GM12801 (cell line): Measurements from ENCODE around the gene CC2D2A.

Experiments
- TF ChIP-seq, protein P1 (sequence below): IDR thresholded peaks from one replicate; pipeline ENCODE4 v1.5.1; 2011; ENCODE audit warnings: control low read depth; ENCODE audit not compliant: insufficient read length; ENCODE audit errors: extremely low read depth

The CC2D2A gene

DNA sequence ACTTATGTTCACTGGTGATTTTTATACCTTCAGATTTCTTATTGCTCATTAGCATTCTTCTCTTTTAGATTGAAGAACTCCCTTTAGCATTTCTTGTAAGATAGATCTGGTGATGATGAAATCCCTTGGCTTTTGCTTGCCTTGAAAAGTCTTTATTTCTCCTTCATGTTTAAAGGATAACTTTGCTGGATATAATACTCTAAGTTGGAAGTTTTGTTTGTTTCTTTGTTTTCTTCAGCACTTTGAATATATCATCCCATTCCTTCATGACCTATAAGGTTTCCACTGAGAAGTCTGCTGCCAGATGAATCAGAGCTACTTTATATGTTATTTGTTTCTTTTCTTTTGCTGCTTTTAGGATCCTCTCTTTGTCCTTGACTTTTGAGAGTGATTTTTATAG is 18.5 kb downstream of the CC2D2A start:
- TF ChIP-seq, protein P1, sequence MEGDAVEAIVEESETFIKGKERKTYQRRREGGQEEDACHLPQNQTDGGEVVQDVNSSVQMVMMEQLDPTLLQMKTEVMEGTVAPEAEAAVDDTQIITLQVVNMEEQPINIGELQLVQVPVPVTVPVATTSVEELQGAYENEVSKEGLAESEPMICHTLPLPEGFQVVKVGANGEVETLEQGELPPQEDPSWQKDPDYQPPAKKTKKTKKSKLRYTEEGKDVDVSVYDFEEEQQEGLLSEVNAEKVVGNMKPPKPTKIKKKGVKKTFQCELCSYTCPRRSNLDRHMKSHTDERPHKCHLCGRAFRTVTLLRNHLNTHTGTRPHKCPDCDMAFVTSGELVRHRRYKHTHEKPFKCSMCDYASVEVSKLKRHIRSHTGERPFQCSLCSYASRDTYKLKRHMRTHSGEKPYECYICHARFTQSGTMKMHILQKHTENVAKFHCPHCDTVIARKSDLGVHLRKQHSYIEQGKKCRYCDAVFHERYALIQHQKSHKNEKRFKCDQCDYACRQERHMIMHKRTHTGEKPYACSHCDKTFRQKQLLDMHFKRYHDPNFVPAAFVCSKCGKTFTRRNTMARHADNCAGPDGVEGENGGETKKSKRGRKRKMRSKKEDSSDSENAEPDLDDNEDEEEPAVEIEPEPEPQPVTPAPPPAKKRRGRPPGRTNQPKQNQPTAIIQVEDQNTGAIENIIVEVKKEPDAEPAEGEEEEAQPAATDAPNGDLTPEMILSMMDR, result no peak

DNA sequence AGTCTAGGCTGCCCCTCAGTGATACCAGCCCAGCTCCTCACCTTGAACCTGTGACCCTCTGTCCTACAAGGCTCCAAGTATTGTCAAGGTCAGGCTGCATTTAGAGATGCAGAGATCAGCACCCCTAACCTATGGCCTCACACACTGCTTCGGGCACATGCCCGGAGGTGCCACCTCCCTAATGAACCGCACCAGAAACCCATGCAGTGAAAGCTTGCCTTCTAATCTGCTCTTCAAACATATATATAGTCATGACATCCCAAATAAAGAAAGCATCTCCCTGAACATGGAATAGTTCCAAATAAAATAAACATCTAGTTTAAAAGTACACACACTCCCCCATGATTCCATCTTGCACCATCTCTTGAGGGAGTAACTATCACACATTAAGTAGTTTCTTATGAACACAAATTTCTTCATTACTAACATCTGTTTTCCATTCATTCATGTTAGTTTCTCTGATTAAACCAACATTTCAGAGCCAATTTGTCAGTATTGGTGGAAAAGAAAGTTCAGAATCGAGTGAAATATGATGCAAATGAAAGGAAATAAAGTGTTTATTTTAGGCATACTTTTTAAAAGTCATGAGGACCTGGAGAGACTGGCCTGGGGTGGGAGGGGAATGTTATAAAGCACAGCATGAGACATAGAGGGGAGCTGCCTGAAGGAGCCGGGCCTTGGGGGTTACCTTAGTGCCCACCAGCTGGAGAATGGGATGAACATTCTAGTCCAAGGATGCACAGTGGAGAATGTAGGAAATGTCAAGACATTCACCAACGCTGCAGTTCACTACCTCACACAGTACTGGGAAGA is 19.2 kb downstream of the CC2D2A start:
- TF ChIP-seq, protein P1, result no peak

DNA sequence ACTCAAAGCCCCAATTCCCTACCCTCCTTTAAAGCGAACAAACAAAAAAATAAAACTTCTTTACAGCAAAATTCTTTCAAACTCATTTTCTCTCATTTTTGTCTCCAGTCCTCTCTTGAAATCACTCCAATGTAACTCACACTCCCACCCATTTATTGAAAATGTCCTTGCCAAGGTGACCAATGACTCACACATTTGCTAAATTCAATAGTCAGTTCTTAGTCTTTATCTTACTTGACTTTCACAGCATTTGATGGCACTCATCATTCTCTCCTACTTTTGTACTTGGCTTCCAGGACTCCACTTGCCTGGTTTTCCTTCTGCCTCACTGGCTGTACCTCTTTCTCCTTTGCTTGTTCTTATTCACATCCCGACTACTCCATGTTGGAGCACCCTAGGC is 19.9 kb downstream of the CC2D2A start:
- TF ChIP-seq, protein P1, result no peak

DNA sequence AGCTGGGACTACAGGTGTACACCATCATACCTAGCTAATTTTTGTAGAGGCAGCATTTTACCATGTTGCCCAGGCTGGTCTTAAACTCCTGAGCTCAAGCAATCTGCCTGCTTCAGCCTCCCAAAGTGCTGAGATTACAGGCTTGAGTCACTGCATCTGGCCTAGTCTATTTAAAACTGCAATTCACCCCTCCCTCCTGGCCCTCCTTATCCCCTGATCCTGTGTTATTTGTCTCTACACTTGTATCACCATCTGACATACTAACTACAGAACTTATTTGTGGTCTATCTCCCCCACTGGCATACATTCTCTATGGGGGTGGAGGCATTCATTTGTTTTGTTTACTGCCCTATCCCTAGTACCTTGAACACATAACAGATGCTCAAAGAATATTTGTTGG is 23.7 kb downstream of the CC2D2A start:
- TF ChIP-seq, protein P1, result no peak

DNA sequence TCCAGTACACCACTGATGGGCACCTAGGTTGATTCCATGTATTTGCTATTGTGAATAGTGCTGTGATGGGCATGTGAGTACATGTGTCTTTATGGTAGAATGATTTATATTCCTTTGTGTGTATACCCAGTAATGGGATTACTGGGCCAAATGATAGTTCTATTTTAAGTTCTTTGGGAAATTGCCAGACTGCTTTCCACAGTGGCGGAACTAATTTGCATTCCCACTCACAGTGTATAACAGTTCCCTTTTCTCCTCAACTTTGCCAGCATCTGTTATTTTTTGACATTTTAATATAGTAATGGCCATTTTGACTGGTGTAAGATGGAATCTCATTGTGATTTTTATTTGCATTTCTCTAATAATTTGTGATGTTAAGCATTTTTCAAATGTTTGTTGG is 25.9 kb downstream of the CC2D2A start:
- TF ChIP-seq, protein P1, result no peak

DNA sequence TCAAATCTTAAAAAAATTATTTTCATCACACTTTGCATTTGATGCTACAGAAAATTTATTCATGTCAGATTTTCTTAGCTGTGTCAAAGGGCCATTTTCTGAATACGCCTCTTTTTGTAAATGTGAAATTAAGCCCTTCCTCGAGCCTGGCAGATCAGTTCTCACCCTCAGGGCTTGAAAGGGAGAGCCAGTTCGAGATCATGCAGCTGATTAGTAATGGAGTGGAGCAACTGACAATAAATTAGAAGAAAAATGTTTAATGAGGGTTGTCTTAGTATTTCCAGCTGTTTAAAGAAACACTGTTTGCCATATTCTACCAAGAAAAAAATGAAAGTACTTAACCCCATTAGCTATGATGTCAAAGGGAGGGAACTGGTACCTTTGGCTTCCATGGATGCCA is 28.7 kb downstream of the CC2D2A start:
- TF ChIP-seq, protein P1, result no peak

DNA sequence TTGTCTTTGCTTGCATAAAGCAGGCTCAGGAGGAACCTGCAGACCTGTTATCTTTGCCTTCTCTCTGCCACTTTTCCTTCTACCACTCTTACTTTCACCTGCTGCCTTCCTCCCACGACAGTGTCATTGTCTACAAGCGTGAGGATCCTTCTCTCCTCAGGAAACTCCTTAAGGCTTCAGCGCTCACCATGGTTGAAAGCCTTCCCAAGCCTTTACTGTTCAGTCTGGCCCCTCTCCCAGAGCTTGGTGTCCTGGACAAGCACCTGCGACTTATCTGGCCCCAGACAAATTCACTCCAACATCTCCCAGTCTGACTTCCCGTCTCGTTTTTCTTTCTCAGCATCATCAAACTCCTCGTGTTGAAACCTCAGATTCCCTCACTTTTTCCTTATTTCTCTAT is 31.0 kb downstream of the CC2D2A start:
- TF ChIP-seq, protein P1, result no peak
